Activated B cell treated with CpG ODN at 0.5 μM for 24 hours (primary cell): ENCODE data around the gene ZYX. TPM values are rescaled to one million over a fixed set of nuclear protein-coding genes. Genes with fewer than 3 reads are reported as not detected.
"Not testable (repeated sequence)": the region's sequence is repeated elsewhere in the genome, so short reads cannot be mapped to it uniquely, and the experiment has no call there.

Experiments
- ATAC-seq: fragments of 200-7000 bp; cut with Tn5 transposase; one replicate; pipeline ENCODE4 v1.10.0; 2021; ENCODE audit warnings: low read depth, mild to moderate bottlenecking, moderate library complexity
- CTCF ChIA-PET: fragments of 350-600 bp; sonication (Branson Sonifier 250); formaldehyde crosslinking; loops from one replicate; lab custom pipeline; 2021; ENCODE audit warnings: antibody characterized with exemption; lab: Charles Lee
- POLR2A ChIA-PET: fragments of 350-600 bp; sonication (Branson Sonifier 250); formaldehyde crosslinking; loops from one replicate; lab custom pipeline; 2021; ENCODE audit warnings: antibody characterized with exemption; lab: Charles Lee
- DNase-seq: peaks from one replicate; pipeline ENCODE4 v3.0.0; 2022
- H3K27ac Mint-ChIP-seq: one replicate; pipeline ENCODE4 v1.8.0; 2020; ENCODE audit warnings: mixed read lengths
- H3K27me3 Mint-ChIP-seq: one replicate; pipeline ENCODE4 v1.8.0; 2021; ENCODE audit warnings: mixed read lengths
- H3K36me3 Mint-ChIP-seq: one replicate; pipeline ENCODE4 v1.8.0; 2021; ENCODE audit warnings: low read depth, mixed read lengths
- H3K4me1 Mint-ChIP-seq: one replicate; pipeline ENCODE4 v1.8.0; 2021; ENCODE audit warnings: mixed read lengths
- H3K4me3 Mint-ChIP-seq: one replicate; pipeline ENCODE4 v1.8.0; 2020; ENCODE audit warnings: mild to moderate bottlenecking, mixed read lengths
- H3K9me3 Mint-ChIP-seq: one replicate; pipeline ENCODE4 v1.8.0; 2020; ENCODE audit warnings: mixed read lengths
- CTCF ChIP-seq: fragments of 200-600 bp; IDR thresholded peaks from one replicate; pipeline ENCODE4 v1.8.0; 2022; ENCODE audit warnings: antibody characterized with exemption, mild to moderate bottlenecking
- intact Hi-C: fragments of 100-400 bp; cut with micrococcal nuclease; formaldehyde crosslinking; loops from one replicate; pipeline ENCODE4 v1.15.1; 2024
- total RNA-seq: library from RNA; stranded (reverse); gene quantifications from 2 replicates; pipeline ENCODE4 v1.2.3, GENCODE V29; 2022

ZYX gene
- total RNA-seq, 1 donor from 2014 or later, result 101 TPM

DNA sequence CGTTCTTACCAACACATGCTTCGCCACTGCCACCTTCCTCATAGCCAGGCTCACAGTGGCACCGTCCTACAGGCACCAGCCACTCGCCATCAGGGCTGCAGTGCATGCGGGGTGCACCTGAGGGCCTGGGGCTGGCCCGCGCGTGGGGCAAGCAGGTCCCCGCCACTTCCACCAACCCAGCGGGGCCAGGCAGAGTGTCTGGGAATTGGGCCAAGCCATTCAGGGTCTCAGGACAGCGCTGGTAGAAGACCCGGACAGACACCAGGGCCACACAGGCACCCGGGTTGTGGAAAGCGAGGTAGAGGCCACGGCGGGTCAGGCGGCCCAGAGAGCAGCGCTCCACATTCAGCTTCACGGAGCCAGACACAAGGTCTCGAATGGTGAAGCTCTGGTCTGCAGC, 18.5 kb downstream of the ZYX start:
- no peaks in the 10 kb centered on the region for H3K36me3 Mint-ChIP-seq
- no peaks in the 10 kb centered on the region for H3K27me3 Mint-ChIP-seq
- ChIA-PET POLR2A (no interaction called here), CTCF (no interaction called here)
- no peak for TF ChIP-seq CTCF
- no peaks in the 10 kb centered on the region for H3K4me1 Mint-ChIP-seq
- ATAC-seq (no peak), DNase-seq (no peak)
- no peak overlapping the region for H3K4me3 Mint-ChIP-seq
- no peak overlapping the region for H3K27ac Mint-ChIP-seq
- intact Hi-C loops, result no loop called here
- H3K9me3 Mint-ChIP-seq, result no peaks in the 10 kb centered on the region

DNA sequence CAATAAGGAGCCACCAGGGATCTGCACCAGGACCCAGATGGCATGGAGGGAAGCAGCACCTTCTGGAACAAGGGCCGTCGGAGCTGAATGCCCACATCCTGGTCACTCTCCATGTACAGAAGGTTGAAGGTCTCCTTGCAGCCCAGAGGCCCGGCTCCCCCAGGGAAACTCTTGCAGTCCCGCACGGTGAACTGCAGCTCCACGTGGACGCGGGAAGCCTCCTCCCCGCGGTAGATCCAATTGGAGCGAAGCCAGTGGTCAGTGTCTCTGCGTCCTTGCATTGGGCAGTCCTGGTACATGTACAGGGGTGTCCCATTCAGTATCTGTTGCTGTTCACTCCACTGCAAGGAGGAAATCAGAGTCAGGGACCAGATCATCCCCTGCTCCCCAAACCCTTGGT, 20.1 kb downstream of the ZYX start:
- H3K4me3 Mint-ChIP-seq, result no peak overlapping the region
- ChIA-PET CTCF (interaction anchor here (1.2 kb wide), 1 partner anchor 15 kb away, joined by 4 read pairs; no protein-coding TSS in a partner anchor), POLR2A (no interaction called here)
- intact Hi-C loops, result no loop called here
- H3K27me3 Mint-ChIP-seq, result no peaks in the 10 kb centered on the region
- H3K9me3 Mint-ChIP-seq, result no peaks in the 10 kb centered on the region
- no peak for TF ChIP-seq CTCF
- DNase-seq (no peak), ATAC-seq (no peak)
- H3K4me1 Mint-ChIP-seq, result no peaks in the 10 kb centered on the region
- H3K27ac Mint-ChIP-seq, result no peak overlapping the region
- no peaks in the 10 kb centered on the region for H3K36me3 Mint-ChIP-seq

- H3K36me3 Mint-ChIP-seq, ATAC-seq, intact Hi-C loops, DNase-seq, POLR2A ChIA-PET, H3K4me3 Mint-ChIP-seq, H3K4me1 Mint-ChIP-seq, H3K27ac Mint-ChIP-seq, H3K27me3 Mint-ChIP-seq, H3K9me3 Mint-ChIP-seq: not testable (repeated sequence)
- CTCF ChIA-PET, result interaction anchor here (1.2 kb wide), 1 partner anchor 14 kb away, joined by 4 read pairs; no protein-coding TSS in a partner anchor
These were observed 21.1 kb downstream of the ZYX start for GRCh38 chr7:143402233-143402632.

DNA sequence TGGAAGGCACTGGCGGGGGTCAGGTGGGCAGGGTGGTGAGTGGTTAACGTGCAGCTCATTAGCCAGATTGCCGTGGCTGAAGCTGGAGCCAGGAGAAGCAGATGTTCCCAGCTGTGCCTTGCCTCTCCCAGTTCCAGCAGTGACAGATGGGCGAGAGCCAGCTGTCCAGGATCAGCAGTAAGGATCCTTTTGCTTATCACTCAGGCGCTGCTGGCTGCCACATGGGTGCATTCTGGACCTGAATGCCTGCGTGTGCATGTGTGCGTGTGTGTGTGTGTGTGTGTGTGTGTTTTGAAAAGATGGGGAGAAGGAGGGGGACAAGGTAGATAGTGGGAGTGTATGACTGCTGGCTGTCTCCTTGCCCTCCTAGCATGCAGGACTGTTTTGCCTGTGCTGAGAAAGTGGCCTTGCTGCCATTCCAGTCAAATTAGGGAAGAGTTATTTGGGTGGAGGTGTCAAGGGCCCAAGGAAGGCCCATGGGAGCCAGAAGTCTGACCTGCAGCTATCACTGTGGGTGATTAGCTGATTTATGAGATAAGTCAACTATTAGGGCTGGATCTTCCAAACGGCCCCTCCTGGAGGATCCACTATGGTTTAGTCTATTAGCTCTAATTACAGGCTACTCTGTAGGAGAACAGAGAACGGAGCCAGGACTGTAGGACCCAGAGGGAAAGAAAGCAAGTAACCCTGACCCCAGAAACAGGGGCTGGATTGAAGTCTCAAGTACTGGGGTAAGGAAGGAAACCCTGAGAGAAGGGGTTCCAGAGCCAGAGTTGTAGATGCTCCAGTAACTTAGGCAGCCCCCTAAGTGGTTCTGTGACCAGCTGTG, 24.2 kb downstream of the ZYX start:
- Mint-ChIP-seq H3K27me3 (peaks cover 10% of the 10 kb centered on the region), H3K9me3 (no peaks in the 10 kb centered on the region), H3K4me1 (peaks cover 25% of the 10 kb centered on the region), H3K27ac (no peak overlapping the region), H3K36me3 (no peaks in the 10 kb centered on the region), H3K4me3 (no peak overlapping the region)
- no peak for TF ChIP-seq CTCF
- POLR2A ChIA-PET, result interaction anchor here (0.7 kb wide), 1 partner anchor 20 kb away, joined by 4 read pairs; no protein-coding TSS in a partner anchor
- no peak for DNase-seq
- intact Hi-C loops, result loop anchor here (5.0 kb wide), 1 partner anchor 78 kb away; no protein-coding TSS in a partner anchor
- ATAC-seq, result no peak
- CTCF ChIA-PET, result interaction anchor here (0.8 to 3.0 kb wide), 5 partner anchors 10 to 165 kb away, joined by 3 to 11 read pairs (median 4); partner anchors contain the start of gene ZYX

GRCh38 chr7:143406002-143406357, 24.8 kb downstream of the ZYX start:
- Mint-ChIP-seq H3K36me3 (no peaks in the 10 kb centered on the region), H3K27me3 (peaks cover 15% of the 10 kb centered on the region), H3K4me3 (no peak overlapping the region), H3K9me3 (no peaks in the 10 kb centered on the region), H3K4me1 (peaks cover 29% of the 10 kb centered on the region), H3K27ac (no peak overlapping the region)
- CTCF ChIA-PET, result interaction anchor here (0.8 to 3.0 kb wide), 4 partner anchors 9 to 165 kb away, joined by 3 to 11 read pairs (median 3); partner anchors contain the start of gene ZYX
- ATAC-seq, result no peak
- intact Hi-C loops, result loop anchor here (5.0 kb wide), 1 partner anchor 79 kb away; no protein-coding TSS in a partner anchor
- TF ChIP-seq CTCF, result no peak
- DNase-seq, result no peak
- POLR2A ChIA-PET, result no interaction called here
